Sigmoid colon (tissue), 4 donors: ENCODE data around the gene TSKU.

Experiments
- CTCF ChIP-seq, 4 experiments: fragments of 450-650 bp in 3 of 4; fragments of 200-600 bp in 1 of 4; IDR thresholded peaks; one replicate each; pipeline ENCODE4 v1.5.1; 2016 to 2019; ENCODE audit warnings: antibody characterized with exemption in 4 of 4, mild to moderate bottlenecking in 3 of 4, moderate library complexity in 2 of 4
- EP300 ChIP-seq, 4 donors: sonication (generic); formaldehyde crosslinking; IDR thresholded peaks; one replicate each; pipeline ENCODE4 v1.6.1; 2017; ENCODE audit warnings: antibody characterized with exemption in 4 of 4
- POLR2A ChIP-seq, 2 donors: fragments of 450-650 bp; IDR thresholded peaks; one replicate each; pipeline ENCODE4 v1.6.1; 2016; ENCODE audit warnings: antibody characterized with exemption in 2 of 2, mild to moderate bottlenecking in 2 of 2, moderate library complexity in 2 of 2
- POLR2AphosphoS5 ChIP-seq, 4 donors: sonication (generic); formaldehyde crosslinking; IDR thresholded peaks; one replicate each; pipeline ENCODE4 v1.6.1; 2017; ENCODE audit warnings: antibody characterized with exemption in 4 of 4

DNA sequence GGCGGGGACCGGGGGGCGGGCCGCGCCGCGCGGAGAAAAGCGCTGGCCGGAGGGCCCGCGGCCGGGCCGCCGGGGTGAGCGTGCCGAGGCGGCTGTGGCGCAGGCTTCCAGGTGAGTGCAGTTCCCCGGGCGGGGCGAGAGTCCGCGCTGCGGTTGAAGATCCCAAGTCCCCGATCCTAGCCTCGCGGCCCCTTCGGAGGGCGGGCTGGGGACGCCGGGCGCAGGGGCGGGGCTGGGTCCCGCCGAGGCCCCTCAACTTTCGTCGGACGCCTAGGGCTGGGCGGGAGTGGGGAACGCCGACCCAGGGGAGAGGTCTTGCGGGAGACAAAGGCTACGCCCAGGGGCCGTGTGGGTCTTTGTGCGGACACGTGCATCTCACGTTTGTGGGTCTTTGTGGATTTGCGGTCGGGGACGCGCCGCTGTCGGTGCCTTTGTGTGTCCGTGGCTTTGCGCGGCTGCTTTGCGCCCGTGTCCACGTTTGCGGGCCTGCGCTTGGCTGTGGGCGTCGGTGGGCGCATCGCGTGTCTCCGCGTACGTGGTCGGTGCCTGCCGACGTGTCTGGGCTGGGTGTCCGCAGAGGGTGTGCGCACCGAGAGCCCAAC is at the start of gene TSKU:
- TF ChIP-seq CTCF (IDR thresholded peaks at IDR 0.05) (no peak), POLR2A (IDR thresholded peaks at IDR 0.05) (no peak), POLR2AphosphoS5 (IDR thresholded peaks at IDR 0.05) (no peak), EP300 (IDR thresholded peaks at IDR 0.05) (no peak)
